ELF-1 (cell line): Measurements from ENCODE around the gene YTHDC2.

Experiments used
- DNase-seq: peaks from one replicate; pipeline ENCODE4 v3.0.0-alpha.2; 2016; ENCODE audit warnings: low read depth, low spot score

Gene YTHDC2

GRCh38 chr5:113519412-113519811 is 5.9 kb downstream of the YTHDC2 start:
- DNase-seq, result no peak

- DNase-seq, result no peak
These were observed 6.9 kb downstream of the YTHDC2 start for GRCh38 chr5:113520429-113520828.

GRCh38 chr5:113520899-113521298 is 7.4 kb downstream of the YTHDC2 start:
- DNase-seq, result no peak

- DNase-seq, result no peak
These were observed 9.7 kb downstream of the YTHDC2 start for GRCh38 chr5:113523168-113523567.

GRCh38 chr5:113524927-113525326 is 11.4 kb downstream of the YTHDC2 start:
- no peak for DNase-seq

- DNase-seq, result no peak
These were observed 12.9 kb downstream of the YTHDC2 start for GRCh38 chr5:113526421-113526820.

- DNase-seq, result no peak
These were observed 14.3 kb downstream of the YTHDC2 start for GRCh38 chr5:113527746-113528145.

- peak; percentile 2 for DNase-seq
These were observed 18.1 kb downstream of the YTHDC2 start for GRCh38 chr5:113531481-113532159.

- DNase-seq, result no peak
These were observed 24.8 kb downstream of the YTHDC2 start for GRCh38 chr5:113538313-113538712.

GRCh38 chr5:113546703-113547183 is 33.2 kb downstream of the YTHDC2 start:
- DNase-seq, result no peak

- DNase-seq, result no peak
These were observed 34.9 kb downstream of the YTHDC2 start for GRCh38 chr5:113548396-113548795.

GRCh38 chr5:113552137-113552536 is 38.6 kb downstream of the YTHDC2 start:
- no peak for DNase-seq

- no peak for DNase-seq
These were observed 39.1 kb downstream of the YTHDC2 start for GRCh38 chr5:113552620-113553019.

- no peak for DNase-seq
These were observed 49.4 kb downstream of the YTHDC2 start for GRCh38 chr5:113562828-113563400.

GRCh38 chr5:113569396-113569795 is 55.9 kb downstream of the YTHDC2 start:
- DNase-seq, result no peak

GRCh38 chr5:113572716-113573115 is 59.2 kb downstream of the YTHDC2 start:
- no peak for DNase-seq

GRCh38 chr5:113574417-113574816 is 60.9 kb downstream of the YTHDC2 start:
- no peak for DNase-seq

GRCh38 chr5:113575074-113575473 is 61.6 kb downstream of the YTHDC2 start:
- no peak for DNase-seq

GRCh38 chr5:113578091-113578490 is 64.6 kb downstream of the YTHDC2 start:
- no peak for DNase-seq

- DNase-seq, result no peak
These were observed 67.9 kb downstream of the YTHDC2 start for GRCh38 chr5:113581388-113581787.

- no peak for DNase-seq
These were observed 84.7 kb downstream of the YTHDC2 start for GRCh38 chr5:113598150-113598549.

- DNase-seq, result no peak
These were observed 85.4 kb downstream of the YTHDC2 start for GRCh38 chr5:113598926-113599325.

GRCh38 chr5:113600255-113600905 is 86.9 kb downstream of the YTHDC2 start:
- DNase-seq, result no peak
